ENCODE results near the gene HEBP2. TPM values are rescaled to one million over a fixed set of nuclear protein-coding genes. Genes with fewer than 3 reads are reported as not detected.
"Not testable (repeated sequence)": the region's sequence is repeated elsewhere in the genome, so short reads cannot be mapped to it uniquely, and the experiment has no call there.

HEBP2 gene
- total RNA-seq, result 101 TPM

GRCh38 chr6:138403801-138404665 lies at the start of gene HEBP2:
Gene HEBP2 (plus strand): TSS chr6:138404223. CDS start chr6:138404496, 273 bp downstream.
- DNase-seq (ENCODE audit: low spot score), result peak; percentile 97

- DNase-seq (ENCODE audit: low spot score), result no peak
These were observed 46.1 kb upstream of the HEBP2 start for GRCh38 chr6:138357928-138358327.

GRCh38 chr6:138368684-138369083 lies 35.3 kb upstream of the HEBP2 start:
- DNase-seq (ENCODE audit: low spot score), result not testable (repeated sequence)

- no peak for DNase-seq (ENCODE audit: low spot score)
These were observed 33.2 kb upstream of the HEBP2 start for GRCh38 chr6:138370631-138371451.

GRCh38 chr6:138371452-138371711 lies 32.6 kb upstream of the HEBP2 start:
- no peak for DNase-seq (ENCODE audit: low spot score)

GRCh38 chr6:138371720-138372119 lies 32.3 kb upstream of the HEBP2 start:
- DNase-seq (ENCODE audit: low spot score), result no peak

GRCh38 chr6:138372711-138373463 lies 31.1 kb upstream of the HEBP2 start:
- no peak for DNase-seq (ENCODE audit: low spot score)

- no peak for DNase-seq (ENCODE audit: low spot score)
These were observed 29.8 kb upstream of the HEBP2 start for GRCh38 chr6:138374230-138374629.

GRCh38 chr6:138374815-138375214 lies 29.2 kb upstream of the HEBP2 start:
- DNase-seq (ENCODE audit: low spot score), result no peak

- DNase-seq (ENCODE audit: low spot score), result no peak
These were observed 27.0 kb upstream of the HEBP2 start for GRCh38 chr6:138377042-138377441.

GRCh38 chr6:138377844-138378243 lies 26.2 kb upstream of the HEBP2 start, which contains the start of gene SMIM28:
Gene SMIM28 (plus strand): TSS chr6:138377905. CDS start chr6:138378073, 168 bp downstream.
- no peak for DNase-seq (ENCODE audit: low spot score)

GRCh38 chr6:138378463-138378862 lies 25.6 kb upstream of the HEBP2 start:
- DNase-seq (ENCODE audit: low spot score), result no peak

- no peak for DNase-seq (ENCODE audit: low spot score)
These were observed 21.3 kb upstream of the HEBP2 start for GRCh38 chr6:138382498-138383265.

GRCh38 chr6:138383776-138384175 lies 20.2 kb upstream of the HEBP2 start:
- no peak for DNase-seq (ENCODE audit: low spot score)

GRCh38 chr6:138386897-138387296 lies 17.1 kb upstream of the HEBP2 start:
- DNase-seq (ENCODE audit: low spot score), result no peak

- DNase-seq (ENCODE audit: low spot score), result no peak
These were observed 16.2 kb upstream of the HEBP2 start for GRCh38 chr6:138387577-138388368.

GRCh38 chr6:138389551-138389950 lies 14.5 kb upstream of the HEBP2 start:
- DNase-seq (ENCODE audit: low spot score), result no peak

GRCh38 chr6:138393871-138394783 lies 9.9 kb upstream of the HEBP2 start:
- DNase-seq (ENCODE audit: low spot score), result no peak

- no peak for DNase-seq (ENCODE audit: low spot score)
These were observed 7.3 kb upstream of the HEBP2 start for GRCh38 chr6:138396709-138397108.

Measured in ureter (tissue), 1 donor.